ENCODE measurements around the gene PIK3CG. TPM values are rescaled to one million over a fixed set of nuclear protein-coding genes. Genes with fewer than 3 reads are reported as not detected.

The PIK3CG gene
- not detected in 2 replicates for total RNA-seq

GRCh38 chr7:106865130-106866041 is at the start of gene PIK3CG:
TSS of gene PIK3CG (plus strand) at chr7:106865282. CDS start at chr7:106867562, 2,280 bp downstream.
- Histone ChIP-seq H3K36me3 (ENCODE audit: insufficient read depth, low read length) (no peaks in the 10 kb centered on the region), H3K4me2 (ENCODE audit: insufficient read depth, low read length) (no peak within 1 kb of the TSS), H3K9me3 (ENCODE audit: low read depth, low read length) (no peaks in the 10 kb centered on the region), H3K79me2 (ENCODE audit: insufficient read depth, low read length) (no peaks in the 10 kb centered on the region), H3K4me3 (ENCODE audit: insufficient read depth, low read length) (no peak within 1 kb of the TSS), H3K27me3 (ENCODE audit: insufficient read depth, low read length) (peaks cover 17% of the 10 kb centered on the region), H4K20me1 (ENCODE audit: insufficient read depth, low read length) (no peaks in the 10 kb centered on the region), H3K4me1 (ENCODE audit: insufficient read depth, low read length) (no peaks in the 10 kb centered on the region), H2AFZ (ENCODE audit: low read length) (no peak within 1 kb of the TSS), H3K27ac (ENCODE audit: low read depth, low read length) (no peak within 1 kb of the TSS)
- no peak for TF ChIP-seq CTCF (IDR thresholded peaks at IDR 0.05; ENCODE audit: extremely low read depth, low read depth, low read length)
- DNase-seq (ENCODE audit: insufficient read length, low spot score, missing footprints) = no peak

- Histone ChIP-seq H3K36me3 (ENCODE audit: insufficient read depth, low read length) (no peaks in the 10 kb centered on the region), H3K9me3 (ENCODE audit: low read depth, low read length) (no peaks in the 10 kb centered on the region), H3K4me1 (ENCODE audit: insufficient read depth, low read length) (no peaks in the 10 kb centered on the region), H3K4me2 (ENCODE audit: insufficient read depth, low read length) (no peak overlapping the region), H4K20me1 (ENCODE audit: insufficient read depth, low read length) (no peaks in the 10 kb centered on the region), H2AFZ (ENCODE audit: low read length) (no peak overlapping the region), H3K79me2 (ENCODE audit: insufficient read depth, low read length) (no peaks in the 10 kb centered on the region), H3K27me3 (ENCODE audit: insufficient read depth, low read length) (no peaks in the 10 kb centered on the region), H3K27ac (ENCODE audit: low read depth, low read length) (no peak overlapping the region), H3K4me3 (ENCODE audit: insufficient read depth, low read length) (no peak overlapping the region)
- no peak for TF ChIP-seq CTCF (IDR thresholded peaks at IDR 0.05; ENCODE audit: extremely low read depth, low read depth, low read length)
- no peak for DNase-seq (ENCODE audit: insufficient read length, low spot score, missing footprints)
These were observed 48.0 kb upstream of the PIK3CG start for GRCh38 chr7:106817098-106817497.

GRCh38 chr7:106818736-106819135 is 46.3 kb upstream of the PIK3CG start:
- H3K27ac ChIP-seq (ENCODE audit: low read depth, low read length) = no peak overlapping the region
- no peak overlapping the region for H3K4me2 ChIP-seq (ENCODE audit: insufficient read depth, low read length)
- H3K36me3 ChIP-seq (ENCODE audit: insufficient read depth, low read length) = no peaks in the 10 kb centered on the region
- H3K9me3 ChIP-seq (ENCODE audit: low read depth, low read length) = no peaks in the 10 kb centered on the region
- no peaks in the 10 kb centered on the region for H3K4me1 ChIP-seq (ENCODE audit: insufficient read depth, low read length)
- DNase-seq (ENCODE audit: insufficient read length, low spot score, missing footprints) = no peak
- no peak overlapping the region for H2AFZ ChIP-seq (ENCODE audit: low read length)
- no peak overlapping the region for H3K4me3 ChIP-seq (ENCODE audit: insufficient read depth, low read length)
- H3K79me2 ChIP-seq (ENCODE audit: insufficient read depth, low read length) = no peaks in the 10 kb centered on the region
- H4K20me1 ChIP-seq (ENCODE audit: insufficient read depth, low read length) = no peaks in the 10 kb centered on the region
- H3K27me3 ChIP-seq (ENCODE audit: insufficient read depth, low read length) = no peaks in the 10 kb centered on the region
- TF ChIP-seq CTCF (IDR thresholded peaks at IDR 0.05; ENCODE audit: extremely low read depth, low read depth, low read length) = no peak

GRCh38 chr7:106819546-106819945 is 45.5 kb upstream of the PIK3CG start:
- Histone ChIP-seq H3K4me3 (ENCODE audit: insufficient read depth, low read length) (no peak overlapping the region), H3K79me2 (ENCODE audit: insufficient read depth, low read length) (no peaks in the 10 kb centered on the region), H3K36me3 (ENCODE audit: insufficient read depth, low read length) (no peaks in the 10 kb centered on the region), H2AFZ (ENCODE audit: low read length) (no peak overlapping the region), H3K4me2 (ENCODE audit: insufficient read depth, low read length) (no peak overlapping the region), H3K27ac (ENCODE audit: low read depth, low read length) (no peak overlapping the region), H3K4me1 (ENCODE audit: insufficient read depth, low read length) (peaks cover 6% of the 10 kb centered on the region), H3K9me3 (ENCODE audit: low read depth, low read length) (no peaks in the 10 kb centered on the region), H4K20me1 (ENCODE audit: insufficient read depth, low read length) (no peaks in the 10 kb centered on the region), H3K27me3 (ENCODE audit: insufficient read depth, low read length) (no peaks in the 10 kb centered on the region)
- TF ChIP-seq CTCF (IDR thresholded peaks at IDR 0.05; ENCODE audit: extremely low read depth, low read depth, low read length) = no peak
- DNase-seq (ENCODE audit: insufficient read length, low spot score, missing footprints) = no peak

All from osteoblast (primary cell).